Stimulated activated naive CD8-positive, alpha-beta T cell treated with anti-CD3 and anti-CD28 coated beads, Interleukin-15, Interleukin-2, amounts not matched to agents 100 ng/mL and 50 ng/mL, for 24 hours (primary cell): ENCODE data around the gene RASA3.

ENCODE experiments used
- H3K27ac Mint-ChIP-seq: one replicate; pipeline ENCODE4 v1.8.0; 2021; ENCODE audit warnings: mild to moderate bottlenecking, mixed read lengths
- H3K27me3 Mint-ChIP-seq: one replicate; pipeline ENCODE4 v1.8.0; 2021; ENCODE audit warnings: mixed read lengths
- H3K36me3 Mint-ChIP-seq: one replicate; pipeline ENCODE4 v1.8.0; 2021; ENCODE audit warnings: low read depth, mixed read lengths
- H3K4me1 Mint-ChIP-seq: one replicate; pipeline ENCODE4 v1.8.0; 2021; ENCODE audit warnings: low read depth, mixed read lengths
- H3K4me3 Mint-ChIP-seq: one replicate; pipeline ENCODE4 v1.8.0; 2021; ENCODE audit warnings: mild to moderate bottlenecking, mixed read lengths
- H3K9me3 Mint-ChIP-seq: one replicate; pipeline ENCODE4 v1.8.0; 2021; ENCODE audit warnings: mixed read lengths

Gene RASA3

DNA sequence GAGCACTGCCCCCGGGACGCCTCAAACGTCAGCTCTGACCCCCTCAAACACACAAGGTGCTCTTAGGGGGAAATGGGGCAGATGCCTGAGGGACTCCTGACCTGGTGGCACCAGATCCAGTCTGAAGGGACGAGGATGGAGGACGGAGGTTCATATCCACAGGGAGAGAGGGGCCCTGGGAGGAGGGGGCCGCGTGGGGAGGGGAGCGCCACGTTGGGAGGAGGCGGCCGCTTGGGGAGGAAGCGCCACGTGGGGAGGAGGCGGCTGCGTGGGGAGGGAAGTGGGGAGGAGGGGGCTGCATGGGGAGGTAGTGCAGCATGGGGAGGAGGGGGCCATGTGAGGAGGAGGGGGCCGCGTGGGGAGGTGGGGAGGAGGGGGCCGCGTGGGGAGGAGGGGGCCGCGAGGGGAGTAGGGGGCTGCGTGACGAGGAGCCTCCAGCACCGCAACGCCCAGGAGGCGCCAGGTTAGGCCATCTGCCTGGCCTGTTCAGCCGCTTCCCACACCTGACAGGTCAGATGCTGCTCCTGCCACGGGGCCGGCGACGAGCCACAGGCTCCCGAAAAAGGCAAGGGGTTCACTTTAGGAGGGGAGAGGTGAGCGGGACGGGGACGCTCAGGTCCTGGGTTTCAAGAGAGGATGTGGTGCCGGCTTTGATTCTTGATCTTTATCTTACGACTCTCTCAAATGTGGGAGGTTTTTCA is 121.9 kb downstream of the RASA3 start:
- Mint-ChIP-seq H3K4me3 (no peak overlapping the region), H3K27ac (peak overlapping the region; percentile 45), H3K27me3 (no peaks in the 10 kb centered on the region), H3K9me3 (no peaks in the 10 kb centered on the region), H3K36me3 (peaks cover 15% of the 10 kb centered on the region), H3K4me1 (peaks cover 7% of the 10 kb centered on the region)

DNA sequence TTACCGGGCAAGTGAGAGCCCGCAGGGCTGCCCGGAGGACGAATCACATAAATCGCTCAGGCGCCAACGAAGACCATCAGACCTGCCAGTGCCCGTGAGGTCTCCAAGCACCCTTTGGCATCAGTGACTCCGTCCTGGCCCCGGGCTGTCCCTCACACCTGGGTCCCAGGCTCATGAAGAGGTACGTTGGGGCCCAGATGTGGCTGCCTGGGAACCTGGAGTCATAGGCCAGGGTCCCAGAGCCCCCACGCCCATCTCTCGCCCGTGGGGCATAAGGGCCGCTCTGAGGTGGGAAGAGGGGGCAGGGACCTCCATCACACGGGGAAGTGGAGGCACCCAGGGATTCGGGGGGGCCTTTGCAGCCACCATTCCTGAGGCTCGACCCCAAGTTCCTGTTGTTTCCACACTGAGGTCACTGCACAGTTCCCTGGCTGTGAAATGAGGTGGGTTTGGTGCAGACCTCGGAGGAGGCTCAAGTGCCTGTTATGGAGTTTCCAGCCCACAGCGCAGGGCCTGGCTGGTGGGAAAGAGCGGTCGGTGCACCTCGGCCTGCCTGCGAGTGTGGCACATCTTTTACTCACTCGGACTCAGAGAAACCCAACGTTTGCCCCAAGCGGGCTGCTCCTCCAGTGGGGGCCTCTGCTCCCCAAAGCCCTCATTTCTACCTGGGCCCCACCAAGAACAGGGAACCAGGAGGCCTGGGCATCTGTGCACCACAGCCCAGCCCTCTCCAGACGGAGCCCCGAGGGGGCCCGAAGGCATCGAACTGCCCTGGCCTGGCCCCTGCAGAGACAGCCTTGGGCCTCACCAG is 122.6 kb downstream of the RASA3 start:
- Mint-ChIP-seq H3K4me1 (peaks cover 5% of the 10 kb centered on the region), H3K4me3 (no peak overlapping the region), H3K9me3 (no peaks in the 10 kb centered on the region), H3K27me3 (no peaks in the 10 kb centered on the region), H3K36me3 (peaks cover 13% of the 10 kb centered on the region), H3K27ac (no peak overlapping the region)

DNA sequence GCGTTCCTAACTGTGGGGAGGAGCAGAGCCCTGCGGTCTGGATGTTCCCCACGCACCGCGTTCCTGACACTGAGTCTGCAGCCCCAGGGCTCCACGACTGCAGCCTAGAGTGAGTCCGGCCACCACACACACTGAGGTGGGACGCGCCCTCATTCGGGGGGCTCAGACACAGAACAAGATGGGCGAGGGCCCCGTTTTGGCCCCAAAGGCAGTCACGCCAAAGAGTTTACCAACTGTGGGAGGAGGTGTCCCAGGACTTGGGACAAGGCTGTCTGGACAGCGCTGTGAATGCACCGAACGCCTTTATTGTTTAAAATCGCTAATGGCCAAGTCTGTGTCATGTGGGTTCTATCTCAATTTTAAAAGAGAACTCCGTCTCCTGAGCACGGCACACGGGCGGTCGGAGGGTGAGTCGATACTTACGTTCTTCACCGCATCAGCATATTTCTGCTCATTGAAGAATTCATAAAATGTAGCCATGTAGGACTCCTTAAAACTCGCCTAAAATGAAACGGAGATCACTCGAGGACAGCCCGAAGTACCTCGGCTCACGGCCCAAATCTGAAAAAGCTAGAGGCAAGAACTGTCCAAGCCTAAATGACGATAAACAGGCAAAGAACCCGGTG is 123.3 kb downstream of the RASA3 start:
- no peak overlapping the region for H3K4me3 Mint-ChIP-seq
- no peak overlapping the region for H3K27ac Mint-ChIP-seq
- peaks cover 13% of the 10 kb centered on the region for H3K36me3 Mint-ChIP-seq
- H3K27me3 Mint-ChIP-seq, result no peaks in the 10 kb centered on the region
- H3K9me3 Mint-ChIP-seq, result no peaks in the 10 kb centered on the region
- H3K4me1 Mint-ChIP-seq, result peaks cover 5% of the 10 kb centered on the region

DNA sequence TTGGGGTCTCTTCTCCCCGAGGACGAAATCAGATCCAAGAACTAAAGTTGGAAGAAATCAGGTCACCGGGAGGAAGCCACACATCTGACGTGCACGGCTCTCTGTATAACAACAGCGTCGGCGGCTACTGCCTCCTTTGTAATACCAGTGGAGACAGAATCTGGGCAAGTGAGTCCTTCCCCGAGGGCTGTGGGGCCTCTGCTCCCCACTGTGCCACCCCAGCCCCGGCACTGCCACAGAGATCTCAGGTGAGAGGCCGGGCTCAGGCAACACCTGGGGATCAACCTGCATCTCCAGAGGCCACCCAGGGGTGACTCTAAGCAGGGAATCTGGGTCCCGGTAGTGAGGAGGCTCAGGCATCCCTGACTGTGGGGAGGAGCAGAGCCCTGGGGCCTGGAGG is 124.9 kb downstream of the RASA3 start:
- H3K4me1 Mint-ChIP-seq, result peaks cover 5% of the 10 kb centered on the region
- no peak overlapping the region for H3K4me3 Mint-ChIP-seq
- H3K9me3 Mint-ChIP-seq, result no peaks in the 10 kb centered on the region
- no peak overlapping the region for H3K27ac Mint-ChIP-seq
- no peaks in the 10 kb centered on the region for H3K27me3 Mint-ChIP-seq
- peaks cover 13% of the 10 kb centered on the region for H3K36me3 Mint-ChIP-seq

DNA sequence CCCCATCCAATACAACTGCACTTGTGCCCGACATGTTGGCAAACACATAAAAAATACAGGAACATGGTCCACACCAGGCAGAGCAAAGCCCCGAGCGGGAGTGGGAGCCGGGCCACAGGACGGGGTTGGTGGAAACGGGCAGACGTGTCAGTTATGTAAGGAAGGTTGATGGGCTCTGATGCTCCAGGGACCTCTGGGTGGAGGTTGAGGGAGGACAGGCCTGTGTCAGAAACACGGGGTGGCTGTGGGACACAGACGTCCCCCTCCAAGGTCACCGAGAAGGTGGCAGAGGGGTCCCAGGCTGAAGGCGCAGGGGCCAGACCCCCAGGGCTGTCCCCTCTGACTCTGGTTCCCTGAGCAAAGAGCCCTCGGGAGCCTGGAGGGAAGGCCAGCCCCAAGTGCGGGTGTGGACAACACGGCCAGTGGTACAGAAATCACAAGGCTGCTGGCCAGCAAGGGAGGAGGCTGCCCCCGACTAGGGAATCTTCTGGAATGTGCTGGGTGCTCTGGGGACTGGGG is 127.2 kb downstream of the RASA3 start:
- peaks cover 6% of the 10 kb centered on the region for H3K36me3 Mint-ChIP-seq
- H3K27me3 Mint-ChIP-seq, result no peaks in the 10 kb centered on the region
- H3K4me3 Mint-ChIP-seq, result no peak overlapping the region
- no peak overlapping the region for H3K27ac Mint-ChIP-seq
- no peaks in the 10 kb centered on the region for H3K4me1 Mint-ChIP-seq
- H3K9me3 Mint-ChIP-seq, result no peaks in the 10 kb centered on the region

DNA sequence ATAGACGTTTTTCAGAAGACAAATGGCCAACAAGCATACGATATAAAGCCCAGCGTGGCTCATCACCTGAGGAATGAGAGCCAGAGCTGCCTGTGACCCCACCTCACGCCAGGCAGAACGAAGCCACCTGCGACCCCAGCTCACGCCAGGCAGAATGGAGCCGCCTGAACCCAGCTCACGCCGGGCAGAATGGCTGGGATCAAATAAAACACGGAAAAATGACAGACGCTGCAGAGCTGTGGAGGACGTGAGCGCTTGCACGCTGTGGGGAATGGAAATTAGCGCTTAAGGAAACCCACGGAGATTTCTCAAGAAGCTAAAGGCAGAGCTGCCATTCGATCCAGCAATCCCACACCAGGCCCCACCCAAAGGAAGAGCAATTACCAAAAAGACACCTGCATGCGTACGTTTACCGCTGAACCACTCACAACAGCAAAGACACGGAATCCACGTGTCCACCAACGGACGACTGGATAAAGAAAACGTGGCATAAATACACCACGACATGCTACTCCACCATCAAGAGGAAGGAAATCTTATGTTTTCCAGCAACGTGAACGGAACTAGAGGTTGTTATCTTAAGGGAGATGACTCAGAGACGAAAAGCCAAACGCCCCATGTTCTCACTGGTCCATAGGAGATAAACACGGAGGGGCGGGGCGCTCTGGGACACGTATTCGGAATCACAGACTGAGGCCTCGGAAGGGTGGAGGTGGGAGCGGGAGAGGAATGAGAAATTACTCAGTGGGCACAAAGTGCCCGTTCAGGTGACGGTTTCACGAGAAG is 127.8 kb downstream of the RASA3 start:
- Mint-ChIP-seq H3K27ac (no peak overlapping the region), H3K4me1 (no peaks in the 10 kb centered on the region), H3K9me3 (no peaks in the 10 kb centered on the region), H3K4me3 (no peak overlapping the region), H3K36me3 (peaks cover 6% of the 10 kb centered on the region), H3K27me3 (no peaks in the 10 kb centered on the region)

DNA sequence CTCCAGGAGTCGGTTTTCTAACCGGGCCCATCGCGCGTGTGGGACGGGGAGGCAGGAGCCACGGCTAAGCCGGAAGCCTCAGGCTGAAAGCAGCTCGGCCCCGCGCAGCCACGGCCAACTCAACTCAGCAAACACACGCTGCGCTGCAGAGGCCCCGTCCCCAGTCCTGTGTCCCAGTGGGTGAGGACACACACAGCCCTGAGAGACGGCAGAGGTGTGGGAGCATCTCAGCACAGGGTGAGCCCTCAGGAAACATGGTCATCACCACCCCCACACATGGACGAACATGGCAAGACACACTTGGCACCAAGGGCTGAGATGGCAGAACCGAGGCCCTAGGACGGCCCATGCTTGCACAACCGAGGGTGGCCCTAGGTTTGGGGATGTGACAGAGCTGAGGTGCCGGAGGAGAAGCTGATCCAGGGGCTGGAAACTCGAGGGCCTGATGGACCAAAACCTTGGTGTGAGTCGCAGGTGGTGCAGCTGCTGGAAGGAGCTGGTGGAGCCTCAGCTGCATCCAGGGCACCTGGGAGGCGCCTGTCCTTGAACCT is 129.6 kb downstream of the RASA3 start:
- Mint-ChIP-seq H3K27ac (no peak overlapping the region), H3K27me3 (no peaks in the 10 kb centered on the region), H3K9me3 (no peaks in the 10 kb centered on the region), H3K4me1 (no peaks in the 10 kb centered on the region), H3K36me3 (peaks cover 9% of the 10 kb centered on the region), H3K4me3 (no peak overlapping the region)

DNA sequence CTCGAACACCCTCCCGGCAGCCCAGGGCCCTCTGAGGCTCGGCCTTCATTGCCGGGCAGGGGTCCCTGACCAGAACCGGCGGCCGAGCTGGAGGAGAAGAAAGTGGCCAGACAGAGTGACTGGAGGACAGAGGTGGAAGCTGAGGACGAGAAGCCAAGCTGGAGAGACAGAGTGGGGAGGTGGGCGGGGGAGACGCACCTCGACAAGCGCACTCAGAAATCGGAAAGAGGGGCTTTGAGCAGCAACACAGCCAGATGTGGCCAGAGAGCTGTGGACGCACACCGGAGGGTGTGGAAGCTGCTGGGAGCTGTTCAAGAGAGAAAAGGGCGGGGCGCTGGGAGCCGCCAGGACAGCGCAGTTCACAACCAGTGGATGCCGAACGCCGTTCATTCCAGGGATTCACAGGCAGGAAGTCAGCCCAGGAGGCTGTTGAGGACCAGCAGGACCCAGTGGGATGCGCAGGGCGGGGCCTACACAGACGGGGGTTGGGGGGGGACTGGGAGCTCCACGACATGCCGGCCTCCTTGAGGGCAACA is 130.3 kb downstream of the RASA3 start:
- no peaks in the 10 kb centered on the region for H3K27me3 Mint-ChIP-seq
- no peaks in the 10 kb centered on the region for H3K4me1 Mint-ChIP-seq
- no peak overlapping the region for H3K4me3 Mint-ChIP-seq
- no peaks in the 10 kb centered on the region for H3K9me3 Mint-ChIP-seq
- no peak overlapping the region for H3K27ac Mint-ChIP-seq
- peaks cover 9% of the 10 kb centered on the region for H3K36me3 Mint-ChIP-seq

DNA sequence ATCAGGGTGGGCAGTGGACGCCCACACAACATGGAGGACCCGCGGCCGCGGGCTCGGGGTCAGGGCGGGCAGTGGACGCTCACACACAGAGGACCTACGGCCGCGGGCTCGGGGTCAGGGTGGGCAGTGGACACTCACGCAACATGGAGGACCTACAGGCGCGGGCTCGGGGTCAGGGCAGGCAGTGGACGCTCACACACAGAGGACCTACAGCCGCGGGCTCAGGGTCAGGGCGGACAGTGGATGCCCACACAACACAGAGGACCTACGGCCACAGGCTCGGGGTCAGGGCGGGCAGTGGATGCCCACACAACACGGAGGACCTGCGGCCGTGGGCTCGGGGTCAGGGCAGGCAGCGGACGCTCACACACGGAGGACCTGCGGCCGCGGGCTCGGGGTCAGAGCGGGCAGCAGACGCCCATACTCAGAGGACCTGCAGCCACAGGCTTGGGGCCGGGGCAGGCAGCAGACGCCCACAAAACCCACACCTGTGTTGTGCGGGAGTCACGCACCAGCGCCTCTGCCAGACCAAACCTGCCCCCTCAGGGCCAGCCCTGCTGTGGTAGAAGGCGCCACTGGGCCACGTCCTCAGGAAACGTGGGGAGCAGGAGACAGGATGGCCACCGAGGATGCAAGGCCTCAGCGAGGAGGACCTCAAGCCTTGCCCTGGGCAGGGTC is 131.0 kb downstream of the RASA3 start:
- Mint-ChIP-seq H3K36me3 (peaks cover 9% of the 10 kb centered on the region), H3K4me1 (no peaks in the 10 kb centered on the region), H3K9me3 (no peaks in the 10 kb centered on the region), H3K4me3 (no peak overlapping the region), H3K27me3 (no peaks in the 10 kb centered on the region), H3K27ac (no peak overlapping the region)

DNA sequence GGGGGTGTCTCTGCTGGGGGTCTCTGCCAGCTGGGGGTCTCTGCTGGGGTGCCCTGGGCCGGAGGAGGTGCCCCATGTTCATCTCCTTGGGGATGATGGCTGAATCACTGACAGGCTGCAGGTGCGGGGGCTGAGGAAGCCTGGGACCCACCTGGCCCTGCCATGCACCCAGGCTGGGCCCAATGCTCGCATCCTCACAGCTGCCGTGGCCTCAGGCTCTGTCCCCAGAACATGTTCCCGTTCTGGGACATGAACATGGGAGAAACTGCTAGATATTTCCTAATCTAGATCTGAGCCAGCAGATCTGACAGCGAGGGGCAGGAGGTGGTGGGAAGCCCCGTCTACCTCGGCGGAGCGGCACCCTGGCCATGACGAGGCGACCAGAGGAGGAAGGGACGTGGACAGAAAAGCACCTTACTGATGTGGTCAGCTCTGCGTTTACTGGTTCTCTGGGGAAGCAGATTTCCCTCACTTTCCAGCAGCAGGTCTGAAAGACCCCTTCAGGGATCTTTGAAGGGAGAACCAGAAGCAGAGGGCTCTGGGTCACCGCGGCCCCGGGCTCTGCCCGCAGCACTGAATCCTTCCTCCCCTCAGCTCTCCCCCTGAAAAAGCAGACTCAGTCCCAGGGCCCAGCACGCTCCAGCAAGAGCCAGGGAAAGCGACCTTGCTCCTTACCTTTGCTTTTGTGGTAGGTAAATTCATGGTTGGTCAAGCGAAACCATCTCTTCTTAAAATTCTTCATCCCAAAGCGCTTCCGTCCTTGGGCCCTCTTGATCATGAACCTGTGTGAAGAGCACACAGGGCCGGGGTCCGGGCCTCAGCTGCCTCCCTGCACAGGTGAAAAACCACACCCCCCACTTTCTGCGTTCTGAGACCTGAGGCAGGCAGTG is 132.0 kb downstream of the RASA3 start:
- H3K27me3 Mint-ChIP-seq, result no peaks in the 10 kb centered on the region

DNA sequence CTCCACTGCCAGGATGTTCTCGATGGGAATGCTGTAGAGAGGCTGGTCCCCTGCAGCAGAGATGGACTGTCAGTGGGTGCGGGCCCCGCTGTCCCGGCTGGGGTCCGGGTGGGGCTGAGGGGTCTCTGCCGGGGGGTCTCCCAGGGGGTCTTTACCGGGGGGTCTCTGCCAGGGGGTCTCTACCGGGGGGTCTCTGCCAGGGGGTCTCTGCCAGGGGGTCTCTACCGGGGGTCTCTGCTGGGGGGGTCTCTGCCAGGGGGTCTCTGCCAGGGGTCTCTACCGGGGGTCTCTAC is 132.9 kb downstream of the RASA3 start:
- H3K36me3 Mint-ChIP-seq, result peaks cover 10% of the 10 kb centered on the region
- no peaks in the 10 kb centered on the region for H3K4me1 Mint-ChIP-seq
- H3K27ac Mint-ChIP-seq, result no peak overlapping the region
- no peak overlapping the region for H3K4me3 Mint-ChIP-seq
- H3K27me3 Mint-ChIP-seq, result no peaks in the 10 kb centered on the region
- no peaks in the 10 kb centered on the region for H3K9me3 Mint-ChIP-seq

More for the DNA sequence above, 132.0 kb downstream of the RASA3 start:
- Mint-ChIP-seq H3K4me3 (no peak overlapping the region), H3K9me3 (no peaks in the 10 kb centered on the region), H3K27ac (no peak overlapping the region), H3K36me3 (peaks cover 9% of the 10 kb centered on the region), H3K4me1 (no peaks in the 10 kb centered on the region)

DNA sequence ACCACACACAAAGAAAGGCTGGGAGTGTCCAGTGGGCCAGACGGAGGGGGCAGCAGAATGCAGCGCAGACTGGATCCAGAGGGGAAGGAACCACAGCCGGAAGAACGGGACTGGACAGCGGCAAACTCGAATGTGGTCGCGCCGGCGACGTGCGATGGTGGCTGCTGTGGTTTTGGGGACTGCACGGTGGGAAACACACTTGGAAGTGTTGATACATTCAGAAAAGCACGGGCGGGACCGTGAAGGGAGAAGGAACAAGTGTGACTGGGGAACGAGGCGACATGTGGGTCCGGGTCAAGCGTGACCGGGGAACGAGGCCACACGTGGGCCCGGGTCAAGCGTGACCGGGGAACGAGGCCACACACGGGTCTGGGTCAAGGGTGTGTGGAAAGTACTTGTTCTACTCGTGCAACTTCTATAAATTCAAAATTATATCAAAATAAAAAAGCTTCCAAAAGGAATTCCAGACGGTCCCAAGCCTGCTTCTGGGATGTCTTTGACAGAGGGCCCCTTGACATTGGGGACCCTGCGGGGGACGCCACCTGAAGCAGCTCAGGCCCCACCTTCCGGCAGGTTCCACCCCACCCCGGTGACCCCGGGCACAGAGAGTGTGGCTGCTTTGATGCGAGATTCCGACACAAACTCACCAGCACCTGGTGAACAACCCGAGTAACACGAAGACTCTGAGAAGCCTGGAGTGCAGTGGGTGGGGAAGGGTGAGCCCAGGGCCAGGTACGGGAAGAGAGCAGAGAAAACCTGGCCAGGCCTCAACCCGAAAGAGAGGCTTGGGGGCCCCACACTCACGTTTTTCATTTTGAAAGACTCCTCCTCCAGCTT is 133.4 kb downstream of the RASA3 start:
- no peaks in the 10 kb centered on the region for H3K9me3 Mint-ChIP-seq
- H3K4me1 Mint-ChIP-seq, result no peaks in the 10 kb centered on the region
- H3K27me3 Mint-ChIP-seq, result no peaks in the 10 kb centered on the region
- peaks cover 16% of the 10 kb centered on the region for H3K36me3 Mint-ChIP-seq
- H3K4me3 Mint-ChIP-seq, result no peak overlapping the region
- H3K27ac Mint-ChIP-seq, result peak overlapping the region; percentile 23
